Measurements from ENCODE around the gene GTPBP3. TPM values are rescaled to one million over a fixed set of nuclear protein-coding genes. Genes with fewer than 3 reads are reported as not detected.

The GTPBP3 gene
- total and polyA plus RNA-seq, 2 of the 8 experiments (the other 6 are each of a cell fraction or from before 2014, with no cell fraction given), result 30.4 to 56.0 TPM

- peak; percentile 42; the same call in 1 of the 2 replicates for TF ChIP-seq MAX (IDR thresholded peaks at IDR 0.05)
- no peak for TF ChIP-seq JUN (IDR thresholded peaks at IDR 0.05; ENCODE audit: low read depth, low read length)
- peak; percentile 39 for TF ChIP-seq ASH2L (IDR thresholded peaks at IDR 0.05; ENCODE audit: low read length)
- peak; percentile 62 for TF ChIP-seq E2F6 (IDR thresholded peaks at IDR 0.05)
- no peak for TF ChIP-seq TBP (IDR thresholded peaks at IDR 0.05; ENCODE audit: low read depth, low read length)
- TF ChIP-seq ZNF274 (IDR thresholded peaks at IDR 0.05; ENCODE audit: borderline replicate concordance, extremely low read depth, low read length), result no peak
- peak; percentile 46; the same call in 1 of the 2 replicates for TF ChIP-seq CEBPB (IDR thresholded peaks at IDR 0.05; ENCODE audit: low read depth, low read length)
Measured at GRCh38 chr19:17340871-17341357, 3.6 kb downstream of the GTPBP3 start (continued).
